GM21367 (cell line): ENCODE measurements around the gene SEPTIN5.
"Not testable (repeated sequence)": the region's sequence is repeated elsewhere in the genome, so short reads cannot be mapped to it uniquely, and the experiment has no call there.

Experiments
- ATAC-seq: cut with Tn5 transposase; IDR thresholded peaks from one replicate; pipeline ENCODE4 v1.9.1; 2021; ENCODE audit not compliant: unreplicated experiment

SEPTIN5 gene

DNA sequence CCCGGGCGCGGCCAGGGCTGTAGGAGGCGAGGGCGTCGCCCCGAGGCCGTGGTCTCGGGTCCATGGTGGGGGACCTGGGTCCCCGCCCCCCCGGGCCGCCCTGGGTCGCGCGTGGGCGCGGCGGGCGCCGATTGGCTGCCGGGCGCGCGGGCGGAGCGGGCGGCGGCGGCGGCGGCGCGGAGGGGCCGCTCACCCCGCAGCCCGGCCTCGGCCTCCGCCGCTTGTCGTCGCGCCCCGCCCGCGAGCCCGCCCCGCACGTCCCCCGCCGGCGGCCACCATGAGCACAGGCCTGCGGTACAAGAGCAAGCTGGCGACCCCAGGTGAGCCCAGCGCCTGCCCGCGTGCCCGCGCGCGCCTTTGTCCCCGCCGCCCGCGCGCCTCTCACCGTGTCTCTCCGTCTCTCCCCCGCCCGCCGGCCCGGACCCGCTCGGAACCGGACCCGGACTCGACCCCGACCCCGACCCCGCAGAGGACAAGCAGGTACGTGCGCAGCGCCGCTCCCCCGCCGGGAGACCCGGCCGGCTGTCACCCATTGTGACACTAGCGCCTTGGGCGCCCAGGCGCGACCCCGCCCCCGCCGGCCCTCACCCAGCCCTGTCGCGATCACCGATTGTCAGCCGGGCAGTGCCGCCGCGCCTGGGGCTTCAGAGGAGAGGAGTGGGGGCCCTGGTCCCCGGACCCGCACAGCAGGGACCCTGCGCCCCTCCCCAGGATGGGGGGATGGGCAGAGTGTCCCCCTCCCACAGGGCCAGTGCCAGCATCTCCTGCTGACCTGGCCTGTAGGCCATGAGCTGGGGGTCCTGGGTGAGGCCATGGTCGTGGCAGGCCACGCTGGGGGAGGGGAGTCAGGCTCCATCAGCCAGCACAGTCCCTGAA is at the start of gene SEPTIN5:
Gene SEPTIN5, plus strand, starts transcription at position 192 of the 876 bp plus-strand sequence. Its CDS starts 86 bp downstream, at position 278.
- ATAC-seq, result no peak

- no peak for ATAC-seq
Observed at GRCh38 chr22:19664951-19665783, 49.1 kb upstream of the SEPTIN5 start.

DNA sequence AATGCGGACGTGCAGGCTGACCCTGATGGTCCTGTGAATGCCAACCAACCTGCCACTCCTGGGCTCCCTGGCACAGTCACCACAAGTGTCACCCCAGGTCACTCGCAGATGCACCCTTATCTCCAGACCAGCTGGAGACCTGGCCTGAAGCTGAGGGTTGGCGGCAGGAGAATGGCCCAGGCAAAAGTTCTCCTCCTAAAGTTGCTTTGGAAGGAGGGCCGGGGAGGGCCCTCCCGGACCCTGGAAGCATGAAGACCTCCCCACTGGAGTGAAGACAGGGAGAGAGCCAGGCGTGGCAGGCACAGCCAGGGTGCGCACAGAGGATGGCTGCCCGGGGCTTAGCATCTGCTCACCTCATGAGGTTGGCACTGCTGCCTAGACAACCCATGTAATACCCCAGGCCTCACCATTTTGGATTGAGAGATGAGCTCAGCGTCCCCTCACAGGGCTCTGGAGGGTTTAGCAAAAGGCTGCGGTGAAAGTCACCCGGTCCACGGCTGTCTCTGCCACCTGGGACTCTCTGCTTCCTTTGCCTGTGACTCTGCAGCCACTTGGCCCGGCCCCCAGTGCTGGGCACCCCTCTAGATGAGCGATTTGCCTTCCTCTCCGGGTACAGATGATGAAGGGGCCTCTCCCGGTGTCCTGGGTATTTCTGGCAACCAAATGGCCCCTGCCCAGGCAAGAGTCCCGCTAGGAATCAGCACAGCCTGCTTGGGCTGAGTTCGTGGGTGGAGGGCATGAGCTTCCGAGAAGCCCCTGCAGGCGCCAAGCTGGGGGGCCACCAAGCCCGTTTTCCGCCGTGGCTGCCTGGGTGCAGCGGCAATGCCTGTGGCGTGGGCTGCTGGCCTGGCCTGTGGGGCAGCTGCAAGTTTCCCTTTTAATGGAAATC is 48.3 kb upstream of the SEPTIN5 start:
- ATAC-seq, result no peak

DNA sequence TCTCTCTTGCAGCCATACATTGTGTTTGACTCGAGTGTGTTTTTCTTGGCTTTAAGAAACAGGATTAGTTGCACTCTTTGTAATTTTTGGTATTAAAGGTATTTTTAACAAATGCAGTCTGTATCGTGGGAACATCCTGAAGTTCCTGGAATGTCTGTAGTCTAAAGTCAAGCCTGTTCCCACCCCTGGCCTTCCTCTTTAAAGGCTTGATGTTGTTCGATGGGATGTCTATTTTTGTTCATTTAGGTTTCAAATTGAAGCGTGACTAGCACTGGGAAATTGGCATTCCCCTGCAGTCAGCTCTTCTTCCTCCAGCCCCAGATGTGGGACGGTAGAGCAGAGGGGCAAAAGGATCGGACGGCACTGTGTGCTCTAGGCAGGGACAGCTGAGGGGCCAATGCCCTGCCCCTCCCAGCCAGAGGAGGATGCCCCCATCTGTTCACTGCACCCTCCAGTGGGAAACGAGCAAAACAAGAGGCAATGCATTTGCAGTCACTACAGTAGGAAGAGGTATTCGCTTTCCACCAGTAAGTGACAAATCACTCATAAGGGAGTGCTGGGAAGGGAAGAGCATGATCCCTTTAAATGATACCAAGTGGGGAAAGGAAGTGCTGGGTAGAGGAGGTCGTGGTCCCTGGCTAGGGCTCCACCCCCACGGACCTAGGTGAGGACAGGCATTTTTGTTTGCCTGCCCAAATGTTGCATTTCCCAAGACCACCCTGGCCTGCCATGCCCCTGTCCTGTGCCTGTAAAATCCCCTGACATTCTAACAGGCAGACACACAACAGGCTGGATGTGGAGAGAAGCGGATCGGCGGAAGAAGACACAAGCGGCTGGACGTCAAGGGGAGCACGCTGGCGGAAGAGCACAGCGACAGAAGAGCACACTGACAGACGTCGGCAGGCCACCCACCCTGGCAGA is 47.4 kb upstream of the SEPTIN5 start:
- ATAC-seq, result no peak

GRCh38 chr22:19667872-19668740 is 46.2 kb upstream of the SEPTIN5 start:
- no peak for ATAC-seq

- ATAC-seq, result no peak
Observed at GRCh38 chr22:19668748-19669147, 45.6 kb upstream of the SEPTIN5 start.

GRCh38 chr22:19669570-19669969 is 44.7 kb upstream of the SEPTIN5 start:
- ATAC-seq, result no peak

GRCh38 chr22:19671316-19671715 is 43.0 kb upstream of the SEPTIN5 start:
- ATAC-seq, result no peak

GRCh38 chr22:19672054-19672776 is 42.1 kb upstream of the SEPTIN5 start:
- no peak for ATAC-seq

DNA sequence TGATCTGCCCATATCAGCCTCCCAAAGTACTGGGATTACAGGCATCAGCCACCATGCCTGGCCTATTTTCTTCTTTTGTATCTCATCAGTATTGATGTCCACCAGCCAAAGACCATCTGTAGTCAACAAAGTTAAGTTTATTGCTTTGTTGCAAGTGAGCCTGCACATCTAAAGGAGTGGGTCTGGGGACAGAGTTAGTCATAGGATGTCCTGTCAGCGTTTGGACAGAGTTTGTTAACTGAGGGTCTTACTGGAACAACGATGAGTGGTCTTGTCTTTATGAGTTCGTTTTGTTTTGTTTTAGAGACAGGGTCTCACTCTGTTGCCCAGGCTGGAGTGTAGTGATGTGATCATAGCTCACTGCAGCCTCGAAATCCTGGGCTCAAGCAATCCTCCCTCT is 40.6 kb upstream of the SEPTIN5 start:
- ATAC-seq, result no peak

- no peak for ATAC-seq
Observed at GRCh38 chr22:19674129-19674928, 40.0 kb upstream of the SEPTIN5 start.

- no peak for ATAC-seq
Observed at GRCh38 chr22:19674929-19675253, 39.4 kb upstream of the SEPTIN5 start.

- no peak for ATAC-seq
Observed at GRCh38 chr22:19675428-19675827, 38.9 kb upstream of the SEPTIN5 start.

GRCh38 chr22:19676437-19676836 is 37.9 kb upstream of the SEPTIN5 start:
- ATAC-seq, result not testable (repeated sequence)

- no peak for ATAC-seq
Observed at GRCh38 chr22:19678949-19679521, 35.3 kb upstream of the SEPTIN5 start.

DNA sequence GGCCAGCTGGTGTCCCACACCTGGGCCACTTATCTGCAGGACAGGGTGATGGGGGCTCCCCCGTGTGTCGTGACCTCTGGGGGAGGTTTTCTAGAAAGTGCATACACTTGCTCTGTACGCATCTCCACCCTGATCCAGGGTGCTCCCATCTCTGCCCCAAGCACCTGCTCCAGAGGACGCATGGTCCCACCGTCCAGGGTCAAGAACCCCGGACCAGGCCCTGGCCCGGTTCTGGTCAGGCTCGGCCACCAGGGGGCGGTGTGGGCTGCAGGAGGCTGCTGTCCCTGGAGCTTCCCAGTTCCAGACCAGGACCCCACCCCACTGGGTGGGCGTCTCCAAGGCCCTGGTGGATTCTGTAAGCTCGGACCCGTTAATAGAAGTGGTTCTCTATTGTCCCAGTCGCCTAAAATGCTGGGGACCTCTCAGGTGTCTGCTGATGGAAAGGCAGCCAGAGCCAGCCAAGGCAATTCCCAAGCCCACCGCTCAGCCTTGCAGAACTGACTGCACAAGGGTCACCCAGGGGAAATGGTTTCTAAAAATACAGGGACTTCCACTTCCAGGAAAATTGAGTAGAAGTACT is 34.7 kb upstream of the SEPTIN5 start:
- no peak for ATAC-seq
